MCF 10A (cell line): ENCODE data around the gene ITPRIP. TPM values are rescaled to one million over a fixed set of nuclear protein-coding genes. Genes with fewer than 3 reads are reported as not detected.

Experiments used
- Bru-seq: library from RNA; stranded (reverse); fragments of 400-500 nt; gene quantifications from one replicate; lab custom pipeline; 2021; lab: Mats Ljungman, UMichigan
- BruChase-seq, 2 experiments: library from RNA; stranded (reverse); fragments of 400-500 nt; gene quantifications; one replicate each; lab custom pipeline; 2021; lab: Mats Ljungman, UMichigan
- BruUV-seq: library from RNA; stranded (reverse); fragments of 400-500 nt; replicated peaks from 2 replicates; lab custom pipeline; 2021; lab: Mats Ljungman, UMichigan
- CTCF ChIA-PET: fragments of 300-600 bp; sonication (Branson Sonifier 250); formaldehyde crosslinking; extraction: SDS; loops from one replicate; lab custom pipeline; 2021; ENCODE audit warnings: antibody characterized with exemption, inconsistent platforms; lab: Yijun Ruan, JAX
- POLR2A ChIA-PET: fragments of 300-600, 350-650 bp; sonication (Branson Sonifier 250); formaldehyde crosslinking; extraction: SDS; loops from one replicate; lab custom pipeline; 2020; ENCODE audit warnings: antibody characterized with exemption, inconsistent platforms; lab: Yijun Ruan, JAX
- DNase-seq: peaks from one replicate; pipeline ENCODE4 v3.0.0-alpha.2; 2018; ENCODE audit not compliant: unreplicated experiment
- H3K27ac Mint-ChIP-seq: one replicate; pipeline ENCODE4 v1.8.0; 2022; ENCODE audit warnings: mild to moderate bottlenecking, low read depth, mixed read lengths; ENCODE audit not compliant: unreplicated experiment
- H3K27me3 Mint-ChIP-seq: one replicate; pipeline ENCODE4 v1.8.0; 2022; ENCODE audit warnings: mixed read lengths; ENCODE audit not compliant: insufficient read depth, unreplicated experiment
- H3K36me3 Mint-ChIP-seq: one replicate; pipeline ENCODE4 v1.8.0; 2022; ENCODE audit warnings: mild to moderate bottlenecking, moderate library complexity, mixed read lengths; ENCODE audit not compliant: insufficient read depth, unreplicated experiment
- H3K4me1 Mint-ChIP-seq: one replicate; pipeline ENCODE4 v1.8.0; 2022; ENCODE audit warnings: mixed read lengths; ENCODE audit not compliant: insufficient read depth, unreplicated experiment
- H3K4me3 Mint-ChIP-seq: one replicate; pipeline ENCODE4 v1.8.0; 2022; ENCODE audit warnings: mild to moderate bottlenecking, moderate library complexity, mixed read lengths; ENCODE audit not compliant: unreplicated experiment
- H3K9me3 Mint-ChIP-seq: one replicate; pipeline ENCODE4 v1.8.0; 2022; ENCODE audit warnings: mixed read lengths; ENCODE audit not compliant: unreplicated experiment
- intact Hi-C: fragments of 100-400 bp; cut with micrococcal nuclease; formaldehyde crosslinking; loops from 2 replicates; pipeline ENCODE4 v1.14.1; 2022
- long read RNA-seq: library from polyadenylated mRNA; stranded (forward); transcript quantifications from one replicate; pipeline ENCODE4 v2.0.0, GENCODE V29; 2022
- total RNA-seq: library from RNA; stranded (reverse); gene quantifications from 2 replicates; pipeline ENCODE4 v1.2.3, GENCODE V29; 2022
- TF ChIP-seq, protein P1 (sequence below): fragments of 200-600 bp; IDR thresholded peaks from one replicate; pipeline ENCODE4 v1.8.0; 2022; ENCODE audit warnings: antibody characterized with exemption, mild to moderate bottlenecking; ENCODE audit not compliant: unreplicated experiment

ITPRIP gene
- total RNA-seq, result 29.4 and 29.8 TPM in 2 replicates
- percentile 86 among the genes with signal in this experiment for Bru-seq, nascent RNA
- percentile 54 among the genes with signal in this experiment for BruChase-seq, experiment 1, labeled RNA remaining after a 6-hour chase
- percentile 76 among the genes with signal in this experiment for BruChase-seq, experiment 2, labeled RNA remaining after a 2-hour chase
- long read RNA-seq, full-length matches to known transcripts, result 131 of 154 reads
- long read RNA-seq, partial matches to known transcripts, result 0 of 154 reads
- long read RNA-seq, other reads (novel, unspliced or antisense), result 23 of 154 reads

- Mint-ChIP-seq H3K27ac (peak within 1 kb of the TSS; percentile 97), H3K36me3 (peaks cover 6% of the 10 kb centered on the region), H3K27me3 (no peaks in the 10 kb centered on the region), H3K4me3 (peak within 1 kb of the TSS; percentile 80), H3K4me1 (peaks cover 39% of the 10 kb centered on the region), H3K9me3 (no peaks in the 10 kb centered on the region)
- peak; percentile 81 for DNase-seq
- intact Hi-C loops, result loop anchor here (1.0 to 10.0 kb wide), 4 partner anchors 9 to 453 kb away; no protein-coding TSS in a partner anchor
- POLR2A ChIA-PET, result interaction anchor here (0.6 to 6.9 kb wide), 21 partner anchors 9 to 457 kb away, joined by 3 to 146 read pairs (median 4); partner anchors contain the start of genes CFAP58 and GSTO1
- CTCF ChIA-PET, result interaction anchor here (0.7 to 6.6 kb wide), 13 partner anchors 8 to 63 kb away, joined by 3 to 46 read pairs (median 9); no protein-coding TSS in a partner anchor
- TF ChIP-seq, protein P1, sequence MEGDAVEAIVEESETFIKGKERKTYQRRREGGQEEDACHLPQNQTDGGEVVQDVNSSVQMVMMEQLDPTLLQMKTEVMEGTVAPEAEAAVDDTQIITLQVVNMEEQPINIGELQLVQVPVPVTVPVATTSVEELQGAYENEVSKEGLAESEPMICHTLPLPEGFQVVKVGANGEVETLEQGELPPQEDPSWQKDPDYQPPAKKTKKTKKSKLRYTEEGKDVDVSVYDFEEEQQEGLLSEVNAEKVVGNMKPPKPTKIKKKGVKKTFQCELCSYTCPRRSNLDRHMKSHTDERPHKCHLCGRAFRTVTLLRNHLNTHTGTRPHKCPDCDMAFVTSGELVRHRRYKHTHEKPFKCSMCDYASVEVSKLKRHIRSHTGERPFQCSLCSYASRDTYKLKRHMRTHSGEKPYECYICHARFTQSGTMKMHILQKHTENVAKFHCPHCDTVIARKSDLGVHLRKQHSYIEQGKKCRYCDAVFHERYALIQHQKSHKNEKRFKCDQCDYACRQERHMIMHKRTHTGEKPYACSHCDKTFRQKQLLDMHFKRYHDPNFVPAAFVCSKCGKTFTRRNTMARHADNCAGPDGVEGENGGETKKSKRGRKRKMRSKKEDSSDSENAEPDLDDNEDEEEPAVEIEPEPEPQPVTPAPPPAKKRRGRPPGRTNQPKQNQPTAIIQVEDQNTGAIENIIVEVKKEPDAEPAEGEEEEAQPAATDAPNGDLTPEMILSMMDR, result no peak
- BruUV-seq, result no TSS peak
These were observed at the start of gene ITPRIP for GRCh38 chr10:104337985-104338735. Gene ITPRIP (minus strand): TSS chr10:104338465. CDS start chr10:104316051, 22,414 bp downstream.

DNA sequence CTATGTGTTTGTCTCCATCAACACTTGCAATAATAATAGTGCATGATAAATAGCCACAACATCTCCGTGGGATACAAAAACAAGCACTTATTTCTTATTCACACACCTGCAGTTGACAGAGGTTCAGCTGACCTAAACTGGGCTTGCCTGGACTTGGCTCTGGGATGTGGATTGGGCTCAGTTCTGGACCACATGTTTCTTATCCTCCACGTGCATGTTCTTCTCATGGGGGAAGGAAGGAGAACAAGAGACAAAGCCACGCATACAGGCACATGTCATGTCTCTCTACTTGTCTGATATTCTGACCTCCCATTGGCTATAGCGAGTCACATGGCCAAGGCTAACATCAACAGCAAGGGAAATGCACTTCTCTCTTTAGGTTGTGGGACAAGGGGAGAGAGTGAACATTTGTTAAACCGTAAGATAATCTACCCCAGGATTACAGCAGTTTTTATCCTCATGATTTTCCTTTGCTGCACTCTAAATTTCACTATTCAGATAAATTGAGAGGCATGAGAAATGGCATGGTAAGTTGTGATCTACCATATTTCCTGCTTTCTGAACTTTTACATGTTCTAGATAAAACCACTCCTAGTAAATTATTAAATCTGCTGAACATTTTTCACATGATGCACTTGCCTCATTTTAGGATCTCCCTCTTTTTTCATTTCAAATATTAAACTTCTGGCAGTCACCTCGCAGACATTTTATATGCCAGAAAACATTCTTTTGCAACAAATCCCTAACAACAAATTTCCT, 49.0 kb upstream of the ITPRIP start:
- H3K4me1 Mint-ChIP-seq, result peaks cover 9% of the 10 kb centered on the region
- ChIA-PET POLR2A (no interaction called here), CTCF (interaction anchor here (0.9 to 2.3 kb wide), 2 partner anchors 19 to 170 kb away, joined by 3 to 7 read pairs; no protein-coding TSS in a partner anchor)
- no peak overlapping the region for H3K4me3 Mint-ChIP-seq
- no TSS peak for BruUV-seq
- no peak overlapping the region for H3K27ac Mint-ChIP-seq
- no peaks in the 10 kb centered on the region for H3K36me3 Mint-ChIP-seq
- H3K27me3 Mint-ChIP-seq, result no peaks in the 10 kb centered on the region
- H3K9me3 Mint-ChIP-seq, result no peaks in the 10 kb centered on the region
- no peak for DNase-seq
- intact Hi-C loops, result no loop called here
- TF ChIP-seq, protein P1, result no peak

DNA sequence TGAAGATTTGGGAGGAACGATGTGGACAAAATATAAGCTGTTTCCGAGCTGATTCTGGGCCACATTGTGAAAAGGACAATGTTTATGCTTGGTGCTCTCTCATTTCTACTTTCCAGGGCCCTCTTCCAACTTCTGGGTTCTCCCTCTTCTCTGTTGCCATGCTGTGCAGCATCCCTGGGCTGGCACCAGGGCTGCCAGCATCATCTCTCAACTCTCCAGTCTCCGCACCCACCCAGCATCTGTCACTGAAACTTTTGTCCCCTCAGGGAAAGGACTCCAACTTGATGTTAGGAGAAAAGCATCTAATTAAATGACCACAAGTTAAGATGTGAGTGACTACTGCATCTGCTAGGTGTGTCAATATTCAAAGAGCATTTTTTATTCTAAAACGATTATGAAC, 42.1 kb upstream of the ITPRIP start:
- DNase-seq, result no peak
- no peaks in the 10 kb centered on the region for H3K36me3 Mint-ChIP-seq
- POLR2A ChIA-PET, result no interaction called here
- CTCF ChIA-PET, result interaction anchor here (0.6 to 1.4 kb wide), 3 partner anchors 26 to 30 kb away, joined by 3 read pairs; partner anchors contain the start of gene CFAP58
- intact Hi-C loops, result no loop called here
- no peak overlapping the region for H3K4me3 Mint-ChIP-seq
- BruUV-seq, result no TSS peak
- H3K27me3 Mint-ChIP-seq, result no peaks in the 10 kb centered on the region
- H3K27ac Mint-ChIP-seq, result no peak overlapping the region
- TF ChIP-seq, protein P1, result no peak
- H3K9me3 Mint-ChIP-seq, result no peaks in the 10 kb centered on the region
- H3K4me1 Mint-ChIP-seq, result peaks cover 7% of the 10 kb centered on the region
